Lung microvascular endothelial cell (primary cell): ENCODE data around the gene PCDHA7. TPM values are rescaled to one million over a fixed set of nuclear protein-coding genes. Genes with fewer than 3 reads are reported as not detected.
"Not testable (repeated sequence)": the region's sequence is repeated elsewhere in the genome, so short reads cannot be mapped to it uniquely, and the experiment has no call there.

ENCODE experiments used
- DNase-seq, 2 donors: peaks; one replicate each; pipeline versions ENCODE4 v3.0.0 to v3.0.0-alpha.2; 2010; ENCODE audit warnings: low read depth in 2 of 2
- total RNA-seq: library from RNA; depleted of rRNA; stranded (reverse); fragments of >200 nt; gene quantifications from 2 replicates; pipeline ENCODE4 v1.2.1, GENCODE V29; 2014

PCDHA7 gene
- 0.20 and 0.22 TPM in 2 replicates for total RNA-seq

GRCh38 chr5:140833993-140834392 is at the start of gene PCDHA7:
Gene PCDHA7 (plus strand): TSS chr5:140834269. CDS start chr5:140834384, 115 bp downstream.
- peak; percentile 28 to 36 for DNase-seq

- DNase-seq: no peak
Measured at GRCh38 chr5:140785905-140786686, 48.0 kb upstream of the PCDHA7 start, which contains the start of gene PCDHA1. Gene PCDHA1 (plus strand): TSS chr5:140786140.

- DNase-seq: not testable (repeated sequence)
Measured at GRCh38 chr5:140787422-140787821, 46.6 kb upstream of the PCDHA7 start.

GRCh38 chr5:140787849-140788504 is 46.1 kb upstream of the PCDHA7 start:
- DNase-seq: not testable (repeated sequence)

GRCh38 chr5:140791089-140791488 is 43.0 kb upstream of the PCDHA7 start:
- no peak for DNase-seq

- no peak for DNase-seq
Measured at GRCh38 chr5:140794595-140795258, 39.3 kb upstream of the PCDHA7 start, which contains the start of gene PCDHA2. Gene PCDHA2 (plus strand): TSS chr5:140794852.

- DNase-seq: peak in 1 of 2 donors; percentile 9
Measured at GRCh38 chr5:140795259-140795641, 38.8 kb upstream of the PCDHA7 start.

- DNase-seq: not testable (repeated sequence)
Measured at GRCh38 chr5:140796072-140796717, 37.9 kb upstream of the PCDHA7 start.

GRCh38 chr5:140796718-140797095 is 37.4 kb upstream of the PCDHA7 start:
- no peak for DNase-seq

- DNase-seq: peak; percentile 29 to 59
Measured at GRCh38 chr5:140800816-140801493, 33.1 kb upstream of the PCDHA7 start, which contains the start of gene PCDHA3. Gene PCDHA3 (plus strand): TSS chr5:140801057.

- DNase-seq: peak in 1 of 2 donors; percentile 51
Measured at GRCh38 chr5:140801494-140801841, 32.6 kb upstream of the PCDHA7 start.

GRCh38 chr5:140802381-140802780 is 31.7 kb upstream of the PCDHA7 start:
- not testable (repeated sequence) for DNase-seq

GRCh38 chr5:140802781-140803271 is 31.2 kb upstream of the PCDHA7 start:
- no peak for DNase-seq

GRCh38 chr5:140806834-140807775 is 27.0 kb upstream of the PCDHA7 start, which contains the start of gene PCDHA4:
Gene PCDHA4 (plus strand): TSS chr5:140807068.
- DNase-seq: peak in 1 of 2 donors; percentile 46

- DNase-seq: not testable (repeated sequence)
Measured at GRCh38 chr5:140808241-140808888, 25.7 kb upstream of the PCDHA7 start.

- DNase-seq: no peak
Measured at GRCh38 chr5:140808889-140809291, 25.2 kb upstream of the PCDHA7 start.

- DNase-seq: peak; percentile 21 to 43
Measured at GRCh38 chr5:140821375-140822280, 12.4 kb upstream of the PCDHA7 start, which contains the start of gene PCDHA5. Gene PCDHA5 (plus strand): TSS chr5:140821613.

- DNase-seq: no peak
Measured at GRCh38 chr5:140822281-140822629, 11.8 kb upstream of the PCDHA7 start.
